Measurements from ENCODE around the gene LVRN.

- TF ChIP-seq CTCF (conservative IDR thresholded peaks at IDR 0.05; ENCODE audit: low read depth in 2 of 2) (no peak), REST (IDR thresholded peaks at IDR 0.05; ENCODE audit: unreplicated experiment) (no peak), EZH2 (IDR thresholded peaks at IDR 0.05; ENCODE audit: low read depth, unreplicated experiment) (no peak), EZH2phosphoT487 (IDR thresholded peaks at IDR 0.05; ENCODE audit: unreplicated experiment) (no peak), POLR2AphosphoS5 (IDR thresholded peaks at IDR 0.05; ENCODE audit: low read depth) (no peak), ZNF114 (CRISPR knock-in tag; IDR thresholded peaks at IDR 0.05) (no peak), CREB1 (CRISPR knock-in tag; IDR thresholded peaks at IDR 0.05; ENCODE audit: low read depth) (no peak)
Observed at GRCh38 chr5:115985802-115986757, 23.8 kb downstream of the LVRN start.
